GM18517 (cell line): ENCODE results near the gene BSPH1.
"Not testable (repeated sequence)": the region's sequence is repeated elsewhere in the genome, so short reads cannot be mapped to it uniquely, and the experiment has no call there.

Experiments
- ATAC-seq: cut with Tn5 transposase; IDR thresholded peaks from one replicate; pipeline ENCODE4 v1.9.1; 2021; ENCODE audit warnings: mild to moderate bottlenecking, moderate library complexity; ENCODE audit not compliant: unreplicated experiment

BSPH1 gene

GRCh38 chr19:47992070-47992469 is at the start of gene BSPH1:
Gene BSPH1, minus strand, starts transcription at chr19:47992170. Its CDS starts 89 bp downstream, at chr19:47992081.
- ATAC-seq, result no peak

GRCh38 chr19:48036765-48037164 is 44.8 kb upstream of the BSPH1 start:
- no peak for ATAC-seq

GRCh38 chr19:48033604-48034003 is 41.6 kb upstream of the BSPH1 start:
- no peak for ATAC-seq

- ATAC-seq, result no peak
Observed at GRCh38 chr19:48030073-48030472, 38.1 kb upstream of the BSPH1 start.

DNA sequence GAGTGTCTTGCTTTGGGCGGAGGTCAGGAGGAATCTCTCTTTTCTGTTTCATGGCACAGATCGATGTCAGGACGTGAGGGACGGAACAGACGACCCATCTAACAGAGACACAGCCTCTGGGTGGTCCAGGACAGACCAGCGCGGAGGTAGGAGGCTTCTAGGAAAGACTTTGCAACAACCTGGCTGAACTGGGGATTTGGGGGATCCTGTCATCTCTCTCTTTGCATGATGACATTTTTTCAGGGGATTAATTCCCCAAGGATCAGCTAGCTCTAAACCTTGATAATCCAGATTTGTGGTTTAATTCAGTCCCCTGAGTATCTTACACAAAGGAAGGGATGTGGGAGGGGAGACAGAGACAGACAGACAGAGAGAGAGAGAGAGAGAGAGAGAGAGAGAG is 37.5 kb upstream of the BSPH1 start:
- ATAC-seq, result no peak

- no peak for ATAC-seq
Observed at GRCh38 chr19:48025480-48025879, 33.5 kb upstream of the BSPH1 start.

- ATAC-seq, result no peak
Observed at GRCh38 chr19:48023518-48023917, 31.5 kb upstream of the BSPH1 start.

GRCh38 chr19:48023011-48023410 is 31.0 kb upstream of the BSPH1 start:
- ATAC-seq, result no peak

- ATAC-seq, result no peak
Observed at GRCh38 chr19:48020686-48021085, 28.7 kb upstream of the BSPH1 start.

- no peak for ATAC-seq
Observed at GRCh38 chr19:48010932-48011758, 19.2 kb upstream of the BSPH1 start.

DNA sequence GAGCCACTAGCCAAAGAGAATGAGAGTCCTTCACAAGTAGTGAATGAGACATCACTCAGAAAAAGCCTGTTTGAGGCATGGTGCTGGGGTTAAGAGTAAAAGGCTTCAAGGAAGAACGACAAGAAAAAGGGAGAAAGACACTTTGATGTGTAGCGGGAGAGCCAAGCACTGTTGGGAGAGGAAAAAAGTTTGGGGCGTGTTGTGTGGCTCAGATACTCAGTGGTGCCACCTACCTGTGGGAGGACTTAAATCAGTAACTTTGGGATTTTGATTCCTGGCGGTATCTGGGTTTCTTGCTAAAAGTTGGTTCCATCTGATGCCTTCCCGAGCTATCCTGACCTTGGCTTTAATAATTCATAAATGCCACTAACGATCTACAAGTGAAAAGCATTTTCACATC is 14.8 kb upstream of the BSPH1 start:
- ATAC-seq, result no peak

GRCh38 chr19:48004236-48004635 is 12.3 kb upstream of the BSPH1 start:
- no peak for ATAC-seq

- ATAC-seq, result no peak
Observed at GRCh38 chr19:48000846-48001245, 8.9 kb upstream of the BSPH1 start.

DNA sequence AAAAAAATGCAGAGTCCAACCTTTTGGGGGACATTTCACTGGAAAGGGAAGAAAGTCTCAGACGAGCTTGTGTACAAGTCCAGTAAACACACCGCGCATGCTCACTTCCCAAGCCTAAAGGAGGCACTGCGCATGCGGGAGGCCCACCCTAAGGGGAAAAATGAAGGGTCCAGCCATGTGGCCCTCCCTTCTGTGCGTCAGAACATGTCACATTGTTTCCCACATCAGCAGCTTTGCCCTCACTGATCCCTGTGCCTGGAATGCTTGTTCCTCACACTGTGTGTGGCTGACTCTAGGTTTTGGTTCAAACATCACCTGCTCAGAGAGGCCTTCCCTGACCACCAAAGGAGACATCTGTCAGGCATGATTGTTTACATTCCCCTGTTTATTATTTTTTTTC is 6.8 kb upstream of the BSPH1 start:
- no peak for ATAC-seq

GRCh38 chr19:47996230-47996727 is 4.3 kb upstream of the BSPH1 start:
- no peak for ATAC-seq

DNA sequence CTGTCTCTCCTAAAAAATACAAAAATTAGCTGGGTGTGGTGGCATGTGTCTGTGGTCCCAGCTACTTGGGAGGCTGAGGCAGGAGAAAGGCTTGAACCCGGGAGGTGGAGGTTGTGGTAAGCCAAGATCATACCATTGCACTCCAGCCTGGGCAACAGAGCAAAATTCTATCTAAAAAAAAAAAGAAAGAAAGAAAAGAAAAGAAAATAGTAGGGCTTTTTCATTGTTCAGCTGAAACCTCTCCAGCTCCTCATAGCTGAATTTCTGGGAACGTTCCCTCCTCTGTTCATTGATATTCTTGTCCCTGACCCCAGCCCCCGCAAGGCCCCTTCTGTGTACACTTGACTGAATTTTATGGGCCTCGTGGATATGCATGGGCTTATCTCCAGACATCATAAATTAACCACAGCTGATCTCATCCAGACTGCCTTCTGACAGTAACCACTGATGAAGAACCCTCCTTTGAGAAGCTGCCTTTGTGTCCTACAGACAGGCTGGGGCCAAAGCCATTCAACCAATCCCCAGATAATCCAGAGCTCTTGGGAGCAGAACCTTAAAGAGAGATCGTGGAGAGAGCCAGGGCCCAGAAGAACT is 2.3 kb upstream of the BSPH1 start, which contains the start of gene ELSPBP1:
Gene ELSPBP1, plus strand, starts transcription at position 424 of the 594 bp plus-strand sequence. CDS start 14,036 bp downstream, outside the sequence.
- ATAC-seq, result no peak

DNA sequence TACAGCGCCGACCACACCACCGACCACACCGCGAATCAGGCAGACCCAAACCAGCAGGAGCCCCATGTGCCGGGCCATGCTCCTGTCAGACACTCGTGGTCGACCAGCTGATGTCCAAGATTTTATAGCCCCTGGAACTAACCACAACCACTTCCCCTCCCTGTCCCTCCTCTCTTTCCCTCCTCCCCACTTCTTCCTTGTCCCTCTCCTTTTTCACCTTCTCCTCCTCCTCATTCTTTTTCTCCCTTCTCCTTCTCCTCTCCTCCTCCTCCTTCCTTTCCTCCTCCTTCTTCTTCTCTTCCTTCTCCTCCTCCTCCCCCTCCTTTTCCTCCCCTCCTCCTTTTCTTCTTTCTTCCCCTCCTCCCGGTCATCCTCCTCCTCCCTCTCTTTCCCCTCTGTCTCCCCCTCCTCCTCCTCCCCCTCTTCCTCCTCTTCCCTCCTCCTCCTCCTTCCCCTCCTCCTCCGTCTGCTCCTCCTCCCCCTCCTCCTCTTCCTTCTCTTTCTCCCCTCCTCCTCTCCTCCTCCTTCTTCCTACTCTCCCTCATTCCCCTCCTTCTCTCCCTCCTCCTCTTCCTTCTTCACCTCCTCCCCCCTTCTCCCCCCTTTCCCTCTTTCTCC is 670 bp downstream of the BSPH1 start:
- ATAC-seq, result no peak

GRCh38 chr19:47973529-47973928 is 18.4 kb downstream of the BSPH1 start:
- no peak for ATAC-seq

- not testable (repeated sequence) for ATAC-seq
Observed at GRCh38 chr19:47955936-47956335, 36.0 kb downstream of the BSPH1 start.

DNA sequence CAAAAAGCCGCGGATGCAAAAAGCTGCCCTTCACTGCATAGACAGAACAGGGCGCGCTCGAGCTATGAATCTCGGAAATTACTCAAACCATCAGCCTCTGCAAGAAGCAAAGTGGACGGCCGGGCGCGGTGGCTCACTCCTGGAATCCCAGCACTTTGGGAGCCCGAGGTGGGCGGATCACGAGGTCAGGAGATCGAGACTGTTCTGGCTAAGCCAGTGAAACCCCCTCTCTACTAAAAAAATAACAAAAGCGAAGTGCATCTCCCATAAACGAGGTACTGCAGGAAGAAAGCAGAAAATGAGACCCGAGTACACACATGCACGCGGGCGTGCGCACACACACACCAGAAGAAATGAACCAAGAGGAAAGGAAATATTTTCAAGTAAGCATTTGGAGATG is 39.8 kb downstream of the BSPH1 start:
- not testable (repeated sequence) for ATAC-seq

DNA sequence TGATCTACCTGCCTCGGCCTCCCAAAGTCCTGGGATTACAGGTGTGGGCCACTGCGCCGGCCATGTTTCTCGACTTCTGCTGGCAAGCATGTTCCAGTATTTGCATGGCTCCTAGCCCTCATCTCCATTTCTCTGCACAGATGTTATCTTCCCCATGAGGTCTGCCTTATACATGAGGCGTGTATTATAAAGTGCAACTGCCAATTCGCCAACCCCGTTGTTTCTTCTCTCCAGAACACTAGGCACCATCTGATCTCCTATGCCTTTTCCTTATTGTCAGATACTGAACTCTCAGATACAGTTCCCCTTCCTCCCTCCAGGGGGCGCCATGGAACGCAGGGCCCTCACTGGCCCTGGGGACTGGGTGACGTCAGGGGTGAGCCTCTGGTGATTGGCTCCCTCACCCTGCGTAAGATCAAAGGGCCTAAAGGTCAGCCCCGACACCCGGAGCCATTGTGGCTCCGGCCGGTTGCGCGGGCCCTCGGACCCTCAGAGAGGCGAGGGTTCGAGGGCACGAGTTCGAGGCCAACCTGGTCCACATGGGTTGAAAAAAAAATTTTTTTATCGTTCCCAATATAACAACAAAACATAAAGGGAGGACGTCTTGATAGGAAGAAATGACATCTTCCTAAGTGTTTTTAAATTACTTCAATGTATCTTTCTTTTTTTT is 42.0 kb downstream of the BSPH1 start:
- not testable (repeated sequence) for ATAC-seq
